ENCODE measurements around the gene ADRA2C.

Gene ADRA2C

DNA sequence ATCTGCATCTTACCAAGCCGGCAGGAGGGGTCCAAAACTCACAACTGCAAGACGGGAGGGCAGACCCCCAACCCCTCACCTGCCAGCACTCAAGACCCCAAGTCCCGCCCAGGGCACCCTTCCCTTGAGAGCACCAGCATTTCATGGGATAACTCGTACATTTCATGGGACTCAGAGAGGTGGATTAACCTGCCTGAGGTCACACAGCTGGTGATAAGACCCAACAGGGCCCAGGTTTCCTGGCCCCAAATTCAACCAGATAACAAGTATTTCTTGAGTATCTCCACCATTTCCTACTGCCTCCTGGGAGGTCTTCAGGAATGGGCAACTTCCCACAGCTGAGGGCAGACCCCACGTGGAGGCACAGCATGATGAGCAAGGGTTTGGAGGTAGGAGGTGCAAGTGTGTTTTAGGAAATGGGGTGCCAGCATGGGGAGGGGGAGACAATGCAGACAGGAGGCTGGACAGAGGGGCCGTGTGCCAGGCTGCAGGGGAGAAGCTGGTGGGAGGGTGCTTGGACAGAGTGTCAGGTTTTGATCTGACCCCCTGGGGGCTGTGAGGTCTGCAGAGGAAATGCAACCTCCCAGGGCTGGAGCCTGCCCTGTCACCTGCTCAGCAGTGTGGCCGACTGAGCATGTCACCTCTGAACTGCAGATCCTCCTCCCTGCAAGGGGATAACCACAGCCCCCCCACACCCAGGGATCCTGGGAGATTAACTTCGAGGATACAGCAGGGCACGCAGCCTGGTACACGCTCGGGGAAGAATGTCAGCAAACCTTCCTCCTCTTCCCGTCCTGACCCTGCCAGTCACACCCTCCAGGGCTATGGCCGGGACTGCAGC lies 4.4 kb downstream of the ADRA2C start:
- Histone ChIP-seq H3K27me3 (ENCODE audit: insufficient read depth, low read length, poor library complexity, severe bottlenecking) (no peaks in the 10 kb centered on the region), H3K4me1 (ENCODE audit: insufficient read depth, low read length, poor library complexity, severe bottlenecking) (no peaks in the 10 kb centered on the region), H3K9me3 (ENCODE audit: insufficient read depth, low read depth, low read length) (no peaks in the 10 kb centered on the region), H3K9ac (ENCODE audit: low read depth, low read length, poor library complexity, severe bottlenecking) (no peak overlapping the region), H3K9me2 (replicated peaks; ENCODE audit: low read depth, low read length) (no peaks in the 10 kb centered on the region), H3K36me3 (ENCODE audit: insufficient read depth, low read length) (no peaks in the 10 kb centered on the region), H2AFZ (ENCODE audit: low read length) (no peak overlapping the region), H3F3A (ENCODE audit: low read depth) (no peaks in the 10 kb centered on the region), H3K79me2 (ENCODE audit: insufficient read depth, low read length) (no peaks in the 10 kb centered on the region), H3K4me2 (ENCODE audit: low read depth, low read length, poor library complexity, severe bottlenecking) (no peak overlapping the region), H4K20me1 (ENCODE audit: insufficient read depth, low read length, poor library complexity, severe bottlenecking) (no peaks in the 10 kb centered on the region), H3K4me3 (ENCODE audit: low read length, poor library complexity, severe bottlenecking) (no peak overlapping the region)
- no peak for TF ChIP-seq EZH2phosphoT487 (IDR thresholded peaks at IDR 0.05; ENCODE audit: borderline replicate concordance)

DNA sequence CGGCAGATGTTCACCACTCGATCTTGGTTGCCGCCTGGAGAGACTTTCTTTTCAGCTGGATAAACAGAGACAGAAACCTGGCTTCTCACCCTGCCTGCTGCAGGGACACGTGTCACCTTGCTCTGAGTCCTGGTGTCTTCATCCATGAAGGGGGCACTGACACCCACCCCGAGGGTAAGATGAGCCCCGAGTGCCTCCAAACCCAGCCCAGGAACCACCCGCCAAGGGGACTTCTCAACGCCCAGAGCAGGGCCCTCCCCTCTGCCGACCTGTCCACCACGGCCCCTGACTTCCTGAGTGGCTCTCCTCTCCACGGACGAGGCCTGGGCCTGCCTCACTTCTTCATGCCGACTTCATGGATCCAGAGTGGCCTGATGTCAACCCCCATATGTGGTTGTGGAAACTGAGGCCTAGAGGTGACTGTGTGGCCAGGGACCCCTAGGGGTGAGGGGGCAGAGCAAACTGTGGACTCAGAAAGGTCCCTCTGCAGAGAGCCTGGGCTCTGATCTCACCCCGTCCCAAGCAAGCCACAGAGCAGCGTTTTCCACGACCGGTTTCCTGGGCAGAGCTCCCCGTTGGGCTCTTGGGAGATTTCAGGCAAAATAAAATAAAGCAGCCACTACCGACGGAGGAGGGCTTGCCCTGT lies 5.1 kb downstream of the ADRA2C start:
- H3K9me2 ChIP-seq (replicated peaks; ENCODE audit: low read depth, low read length): no peaks in the 10 kb centered on the region
- no peaks in the 10 kb centered on the region for H3K4me1 ChIP-seq (ENCODE audit: insufficient read depth, low read length, poor library complexity, severe bottlenecking)
- H3K36me3 ChIP-seq (ENCODE audit: insufficient read depth, low read length): no peaks in the 10 kb centered on the region
- TF ChIP-seq, protein P1, sequence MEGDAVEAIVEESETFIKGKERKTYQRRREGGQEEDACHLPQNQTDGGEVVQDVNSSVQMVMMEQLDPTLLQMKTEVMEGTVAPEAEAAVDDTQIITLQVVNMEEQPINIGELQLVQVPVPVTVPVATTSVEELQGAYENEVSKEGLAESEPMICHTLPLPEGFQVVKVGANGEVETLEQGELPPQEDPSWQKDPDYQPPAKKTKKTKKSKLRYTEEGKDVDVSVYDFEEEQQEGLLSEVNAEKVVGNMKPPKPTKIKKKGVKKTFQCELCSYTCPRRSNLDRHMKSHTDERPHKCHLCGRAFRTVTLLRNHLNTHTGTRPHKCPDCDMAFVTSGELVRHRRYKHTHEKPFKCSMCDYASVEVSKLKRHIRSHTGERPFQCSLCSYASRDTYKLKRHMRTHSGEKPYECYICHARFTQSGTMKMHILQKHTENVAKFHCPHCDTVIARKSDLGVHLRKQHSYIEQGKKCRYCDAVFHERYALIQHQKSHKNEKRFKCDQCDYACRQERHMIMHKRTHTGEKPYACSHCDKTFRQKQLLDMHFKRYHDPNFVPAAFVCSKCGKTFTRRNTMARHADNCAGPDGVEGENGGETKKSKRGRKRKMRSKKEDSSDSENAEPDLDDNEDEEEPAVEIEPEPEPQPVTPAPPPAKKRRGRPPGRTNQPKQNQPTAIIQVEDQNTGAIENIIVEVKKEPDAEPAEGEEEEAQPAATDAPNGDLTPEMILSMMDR (conservative IDR thresholded peaks at IDR 0.05; ENCODE audit: low read length): no peak
- no peak for TF ChIP-seq EZH2phosphoT487 (IDR thresholded peaks at IDR 0.05; ENCODE audit: borderline replicate concordance)
- H3K79me2 ChIP-seq (ENCODE audit: insufficient read depth, low read length): no peaks in the 10 kb centered on the region
- H3K4me2 ChIP-seq (ENCODE audit: low read depth, low read length, poor library complexity, severe bottlenecking): no peak overlapping the region
- no peaks in the 10 kb centered on the region for H3F3A ChIP-seq (ENCODE audit: low read depth)
- no peak overlapping the region for H3K4me3 ChIP-seq (ENCODE audit: low read length, poor library complexity, severe bottlenecking)
- H3K9me3 ChIP-seq (ENCODE audit: insufficient read depth, low read depth, low read length): no peaks in the 10 kb centered on the region
- no peaks in the 10 kb centered on the region for H3K27me3 ChIP-seq (ENCODE audit: insufficient read depth, low read length, poor library complexity, severe bottlenecking)
- no peak overlapping the region for H3K9ac ChIP-seq (ENCODE audit: low read depth, low read length, poor library complexity, severe bottlenecking)
- no peak overlapping the region for H2AFZ ChIP-seq (ENCODE audit: low read length)
- H4K20me1 ChIP-seq (ENCODE audit: insufficient read depth, low read length, poor library complexity, severe bottlenecking): no peaks in the 10 kb centered on the region

DNA sequence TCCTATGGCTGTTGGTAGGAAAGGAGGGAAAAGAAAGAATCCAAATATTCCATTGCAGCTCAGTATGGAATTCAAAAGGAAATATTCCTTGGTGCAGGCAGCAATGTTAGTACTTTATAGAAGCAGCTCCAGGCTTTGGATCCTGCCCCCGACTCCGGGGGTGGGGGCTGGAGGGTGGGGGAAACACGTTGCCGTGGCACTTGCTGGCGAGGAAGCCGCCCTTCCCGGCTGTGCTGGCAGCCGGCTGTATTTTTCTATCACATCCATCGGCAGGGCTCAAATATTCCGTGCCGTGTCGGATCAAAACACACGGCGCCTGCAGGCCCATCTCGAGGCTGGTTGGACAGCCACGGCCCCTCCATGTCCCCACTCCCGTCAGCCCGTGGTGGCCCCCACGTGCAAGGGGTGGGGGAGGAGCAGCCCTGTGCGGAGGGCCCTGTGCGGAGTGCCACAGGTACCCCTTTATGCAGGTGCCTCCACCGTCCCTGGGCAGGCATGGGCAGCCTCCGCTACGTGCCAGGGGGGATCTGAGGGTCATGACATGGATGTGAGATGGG lies 5.8 kb downstream of the ADRA2C start:
- Histone ChIP-seq H4K20me1 (ENCODE audit: insufficient read depth, low read length, poor library complexity, severe bottlenecking) (no peaks in the 10 kb centered on the region), H3K4me3 (ENCODE audit: low read length, poor library complexity, severe bottlenecking) (no peak overlapping the region), H3K36me3 (ENCODE audit: insufficient read depth, low read length) (no peaks in the 10 kb centered on the region), H2AFZ (ENCODE audit: low read length) (no peak overlapping the region), H3K4me2 (ENCODE audit: low read depth, low read length, poor library complexity, severe bottlenecking) (no peak overlapping the region), H3K9me2 (replicated peaks; ENCODE audit: low read depth, low read length) (no peaks in the 10 kb centered on the region), H3F3A (ENCODE audit: low read depth) (no peaks in the 10 kb centered on the region), H3K27me3 (ENCODE audit: insufficient read depth, low read length, poor library complexity, severe bottlenecking) (no peaks in the 10 kb centered on the region), H3K9ac (ENCODE audit: low read depth, low read length, poor library complexity, severe bottlenecking) (no peak overlapping the region), H3K79me2 (ENCODE audit: insufficient read depth, low read length) (no peaks in the 10 kb centered on the region), H3K9me3 (ENCODE audit: insufficient read depth, low read depth, low read length) (no peaks in the 10 kb centered on the region), H3K4me1 (ENCODE audit: insufficient read depth, low read length, poor library complexity, severe bottlenecking) (no peaks in the 10 kb centered on the region)
- TF ChIP-seq, protein P1 (conservative IDR thresholded peaks at IDR 0.05; ENCODE audit: low read length): no peak
- no peak for TF ChIP-seq EZH2phosphoT487 (IDR thresholded peaks at IDR 0.05; ENCODE audit: borderline replicate concordance)

Data from Loucy (cell line).